ENCODE results near the gene ARRDC2.
"Not testable (repeated sequence)": the region's sequence is repeated elsewhere in the genome, so short reads cannot be mapped to it uniquely, and the experiment has no call there.

Gene ARRDC2

GRCh38 chr19:18017275-18018083 lies 9.5 kb downstream of the ARRDC2 start:
- Mint-ChIP-seq H3K27me3 (ENCODE audit: low read depth) (no peaks in the 10 kb centered on the region), H3K4me3 (no peak overlapping the region), H3K9me3 (no peaks in the 10 kb centered on the region), H3K4me1 (ENCODE audit: low read depth) (peaks cover 57% of the 10 kb centered on the region), H3K27ac (no peak overlapping the region), H3K36me3 (ENCODE audit: low read depth) (peaks cover 29% of the 10 kb centered on the region)
- no peak for DNase-seq (ENCODE audit: low spot score)

GRCh38 chr19:18020212-18021085 lies 12.5 kb downstream of the ARRDC2 start:
- Mint-ChIP-seq H3K36me3 (ENCODE audit: low read depth) (peaks cover 7% of the 10 kb centered on the region), H3K4me3 (no peak overlapping the region), H3K27ac (peak overlapping the region; percentile 96), H3K27me3 (ENCODE audit: low read depth) (no peaks in the 10 kb centered on the region), H3K4me1 (ENCODE audit: low read depth) (peaks cover 51% of the 10 kb centered on the region), H3K9me3 (no peaks in the 10 kb centered on the region)
- no peak for DNase-seq (ENCODE audit: low spot score)

- Mint-ChIP-seq H3K4me1 (ENCODE audit: low read depth) (peaks cover 49% of the 10 kb centered on the region), H3K36me3 (ENCODE audit: low read depth) (peaks cover 3% of the 10 kb centered on the region)
- DNase-seq (ENCODE audit: low spot score): peak; percentile 66
These were observed 13.3 kb downstream of the ARRDC2 start for GRCh38 chr19:18021121-18021755.

GRCh38 chr19:18023622-18024251 lies 15.8 kb downstream of the ARRDC2 start:
- Mint-ChIP-seq H3K27me3 (ENCODE audit: low read depth) (no peaks in the 10 kb centered on the region), H3K27ac (peak overlapping the region; percentile 88), H3K4me3 (peak overlapping the region; percentile 62), H3K36me3 (ENCODE audit: low read depth) (peaks cover 3% of the 10 kb centered on the region), H3K9me3 (no peaks in the 10 kb centered on the region), H3K4me1 (ENCODE audit: low read depth) (peaks cover 46% of the 10 kb centered on the region)
- DNase-seq (ENCODE audit: low spot score): peak; percentile 33

More at GRCh38 chr19:18021121-18021755, 13.3 kb downstream of the ARRDC2 start:
- Mint-ChIP-seq H3K4me3 (peak overlapping the region; percentile 84), H3K27ac (peak overlapping the region; percentile 96), H3K9me3 (no peaks in the 10 kb centered on the region), H3K27me3 (ENCODE audit: low read depth) (no peaks in the 10 kb centered on the region)

- Mint-ChIP-seq H3K4me1 (ENCODE audit: low read depth) (peaks cover 32% of the 10 kb centered on the region), H3K27ac (no peak overlapping the region), H3K9me3 (no peaks in the 10 kb centered on the region), H3K27me3 (ENCODE audit: low read depth) (no peaks in the 10 kb centered on the region), H3K4me3 (no peak overlapping the region), H3K36me3 (ENCODE audit: low read depth) (peaks cover 2% of the 10 kb centered on the region)
- DNase-seq (ENCODE audit: low spot score): no peak
These were observed 19.2 kb downstream of the ARRDC2 start for GRCh38 chr19:18027151-18027550.

- H3K4me1 Mint-ChIP-seq (ENCODE audit: low read depth): peaks cover 12% of the 10 kb centered on the region
- no peak overlapping the region for H3K4me3 Mint-ChIP-seq
- no peak overlapping the region for H3K27ac Mint-ChIP-seq
- no peaks in the 10 kb centered on the region for H3K9me3 Mint-ChIP-seq
- no peaks in the 10 kb centered on the region for H3K27me3 Mint-ChIP-seq (ENCODE audit: low read depth)
- no peak for DNase-seq (ENCODE audit: low spot score)
- no peaks in the 10 kb centered on the region for H3K36me3 Mint-ChIP-seq (ENCODE audit: low read depth)
These were observed 21.8 kb downstream of the ARRDC2 start for GRCh38 chr19:18029617-18030338.

GRCh38 chr19:18031401-18031800 lies 23.4 kb downstream of the ARRDC2 start:
- H3K9me3 Mint-ChIP-seq; H3K27ac Mint-ChIP-seq; H3K27me3 Mint-ChIP-seq (ENCODE audit: low read depth); DNase-seq (ENCODE audit: low spot score); H3K36me3 Mint-ChIP-seq (ENCODE audit: low read depth); H3K4me3 Mint-ChIP-seq: not testable (repeated sequence)
- peaks cover 12% of the 10 kb centered on the region for H3K4me1 Mint-ChIP-seq (ENCODE audit: low read depth)

GRCh38 chr19:18032102-18032501 lies 24.1 kb downstream of the ARRDC2 start:
- not testable (repeated sequence) for H3K36me3 Mint-ChIP-seq (ENCODE audit: low read depth); H3K4me3 Mint-ChIP-seq; H3K27ac Mint-ChIP-seq; H3K27me3 Mint-ChIP-seq (ENCODE audit: low read depth); DNase-seq (ENCODE audit: low spot score); H3K9me3 Mint-ChIP-seq
- H3K4me1 Mint-ChIP-seq (ENCODE audit: low read depth): peaks cover 12% of the 10 kb centered on the region

GRCh38 chr19:18041054-18041453 lies 33.1 kb downstream of the ARRDC2 start:
- H3K27ac Mint-ChIP-seq: no peak overlapping the region
- H3K36me3 Mint-ChIP-seq (ENCODE audit: low read depth): no peaks in the 10 kb centered on the region
- H3K27me3 Mint-ChIP-seq (ENCODE audit: low read depth): peaks cover 3% of the 10 kb centered on the region
- no peak for DNase-seq (ENCODE audit: low spot score)
- H3K4me3 Mint-ChIP-seq: no peak overlapping the region
- peaks cover 29% of the 10 kb centered on the region for H3K4me1 Mint-ChIP-seq (ENCODE audit: low read depth)
- peaks cover 9% of the 10 kb centered on the region for H3K9me3 Mint-ChIP-seq

GRCh38 chr19:18043676-18044075 lies 35.7 kb downstream of the ARRDC2 start:
- H3K36me3 Mint-ChIP-seq (ENCODE audit: low read depth): no peaks in the 10 kb centered on the region
- H3K27ac Mint-ChIP-seq: peak overlapping the region; percentile 70
- DNase-seq (ENCODE audit: low spot score): no peak
- peaks cover 3% of the 10 kb centered on the region for H3K27me3 Mint-ChIP-seq (ENCODE audit: low read depth)
- H3K4me3 Mint-ChIP-seq: no peak overlapping the region
- H3K4me1 Mint-ChIP-seq (ENCODE audit: low read depth): peaks cover 31% of the 10 kb centered on the region
- H3K9me3 Mint-ChIP-seq: peaks cover 9% of the 10 kb centered on the region

- DNase-seq (ENCODE audit: low spot score): peak; percentile 92
- peak overlapping the region; percentile 85 for H3K4me3 Mint-ChIP-seq
- peaks cover 3% of the 10 kb centered on the region for H3K27me3 Mint-ChIP-seq (ENCODE audit: low read depth)
- peaks cover 32% of the 10 kb centered on the region for H3K4me1 Mint-ChIP-seq (ENCODE audit: low read depth)
- no peaks in the 10 kb centered on the region for H3K36me3 Mint-ChIP-seq (ENCODE audit: low read depth)
- peak overlapping the region; percentile 90 for H3K27ac Mint-ChIP-seq
- H3K9me3 Mint-ChIP-seq: peaks cover 9% of the 10 kb centered on the region
These were observed 36.9 kb downstream of the ARRDC2 start for GRCh38 chr19:18044825-18045304.

- H3K27me3 Mint-ChIP-seq (ENCODE audit: low read depth): peaks cover 3% of the 10 kb centered on the region
- H3K4me1 Mint-ChIP-seq (ENCODE audit: low read depth): peaks cover 37% of the 10 kb centered on the region
- peaks cover 9% of the 10 kb centered on the region for H3K9me3 Mint-ChIP-seq
- H3K36me3 Mint-ChIP-seq (ENCODE audit: low read depth): no peaks in the 10 kb centered on the region
- peak overlapping the region; percentile 90 for H3K27ac Mint-ChIP-seq
- no peak for DNase-seq (ENCODE audit: low spot score)
- peak overlapping the region; percentile 85 for H3K4me3 Mint-ChIP-seq
These were observed 37.5 kb downstream of the ARRDC2 start for GRCh38 chr19:18045307-18046050.
